NOMO-1 (cell line): ENCODE data around the gene SLITRK2.

Experiments used
- DNase-seq, 2 experiments: peaks; one replicate each; lab custom pipeline; 2025; ENCODE audit not compliant: unreplicated experiment in 2 of 2; lab: John Stamatoyannopoulos, UW

The SLITRK2 gene

GRCh38 chrX:145848857-145849256 is 31.2 kb downstream of the SLITRK2 start:
- DNase-seq, result no peak

GRCh38 chrX:145853181-145853580 is 35.6 kb downstream of the SLITRK2 start:
- no peak for DNase-seq

GRCh38 chrX:145856181-145856580 is 38.6 kb downstream of the SLITRK2 start:
- no peak for DNase-seq

- no peak for DNase-seq
These were observed 44.2 kb downstream of the SLITRK2 start for GRCh38 chrX:145861818-145862217.

DNA sequence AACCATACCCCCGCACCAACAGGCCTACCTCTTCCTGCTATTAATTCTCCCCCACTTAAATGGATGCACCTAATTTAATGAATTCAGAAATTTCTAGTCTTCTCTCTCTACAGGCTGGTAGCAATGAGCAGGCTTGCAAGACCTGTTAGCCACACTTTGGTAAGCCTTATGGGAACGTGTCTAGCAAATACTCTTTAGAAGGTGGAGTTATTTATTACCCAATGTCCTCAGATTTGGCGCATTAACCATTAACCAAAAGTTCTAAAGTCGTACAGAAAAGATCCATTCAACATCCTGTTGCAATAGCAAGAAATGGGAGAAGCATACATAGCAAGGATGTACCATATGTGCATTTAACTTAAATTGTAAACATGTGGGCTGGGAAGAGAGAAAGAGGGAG is 47.5 kb downstream of the SLITRK2 start:
- no peak for DNase-seq
